A549 (cell line): ENCODE results near the gene UCP2. TPM values are rescaled to one million over a fixed set of nuclear protein-coding genes. Genes with fewer than 3 reads are reported as not detected.

Source experiments
- ATAC-seq, 2 experiments: fragments of 200-7000 bp in 1 of 2; fragments of >200 bp in 1 of 2; cut with Nextera tagmentation in 1 of 2; cut with Tn5 transposase in 1 of 2; 3 replicates each; pipeline versions ENCODE4 v1.8.0 to v1.9.1; 2018 to 2020; ENCODE audit warnings: mild to moderate bottlenecking in 1 of 2, moderate library complexity in 1 of 2
- CTCF ChIA-PET: fragments of 300-600 bp; sonication (Branson Sonifier 250); formaldehyde crosslinking; extraction: SDS; loops from one replicate; lab custom pipeline; 2021; ENCODE audit warnings: antibody characterized with exemption, inconsistent platforms; lab: Yijun Ruan, JAX
- POLR2A ChIA-PET: fragments of 350-600 bp; formaldehyde crosslinking; extraction: SDS; loops from one replicate; lab custom pipeline; 2021; ENCODE audit warnings: antibody characterized with exemption, inconsistent platforms; lab: Yijun Ruan, JAX
- DNase-seq, 2 experiments: peaks; one replicate each; pipeline versions ENCODE4 v3.0.0 to v3.0.0-alpha.2; 2011 to 2016; ENCODE audit warnings: low read depth in 1 of 2, low spot score in 1 of 2
- FAIRE-seq: peaks from 2 replicates; lab custom pipeline; 2011; peaks lifted over from hg19 to GRCh38; lab: Jason Lieb, UNC
- H3K27ac ChIP-seq, 2 experiments: fragments of >200 bp; sonication (Bioruptor Twin); formaldehyde crosslinking; 3 replicates each; pipeline ENCODE4 v1.5.1; 2016 to 2017
- H3K4me1 ChIP-seq: fragments of >200 bp; sonication (Bioruptor Twin); formaldehyde crosslinking; 3 replicates; pipeline ENCODE4 v1.6.1; 2016
- H3K4me2 ChIP-seq: fragments of >200 bp; sonication (Bioruptor Twin); formaldehyde crosslinking; 3 replicates; pipeline ENCODE4 v1.6.1; 2016
- H3K4me3 ChIP-seq: fragments of >200 bp; sonication (Bioruptor Twin); formaldehyde crosslinking; 3 replicates; pipeline ENCODE4 v1.5.1; 2016
- H3K9me3 ChIP-seq: fragments of >200 bp; sonication (Bioruptor Twin); formaldehyde crosslinking; 3 replicates; pipeline ENCODE4 v1.6.1; 2016
- BHLHE40 ChIP-seq: IDR thresholded peaks from 2 replicates; pipeline ENCODE4 v1.6.1; 2012; ENCODE audit warnings: low read depth, low read length, inconsistent platforms
- CBX8 ChIP-seq: fragments of 200-600 bp; sonication (generic); IDR thresholded peaks from 2 replicates; pipeline ENCODE4 v1.6.1; 2016
- ESRRA ChIP-seq: fragments of 150-350 bp; IDR thresholded peaks from 2 replicates; pipeline ENCODE4 v1.6.1; 2014; ENCODE audit warnings: mild to moderate bottlenecking, low read length, borderline replicate concordance
- FOSB ChIP-seq: fragments of 250-450 bp; sonication (Bioruptor Pico); IDR thresholded peaks from 2 replicates; pipeline ENCODE4 v1.5.0; 2020; ENCODE audit warnings: mild to moderate bottlenecking, moderate library complexity
- FOSL2 ChIP-seq, 2 experiments: fragments of 450-650 bp in 1 of 2; fragments of >200 bp in 1 of 2; sonication (Bioruptor Twin) in 1 of 2; formaldehyde crosslinking; IDR thresholded peaks; 2 replicates each; pipeline versions ENCODE4 v1.5.0 to v1.6.1; 2016 to 2020; ENCODE audit warnings: mild to moderate bottlenecking in 1 of 2, moderate library complexity in 1 of 2
- GATA3 ChIP-seq: IDR thresholded peaks from 2 replicates; pipeline ENCODE4 v1.6.1; 2012; ENCODE audit warnings: borderline replicate concordance
- HDAC2 ChIP-seq: fragments of 200-600 bp; sonication (generic); IDR thresholded peaks from 2 replicates; pipeline ENCODE4 v1.6.1; 2016
- HOXA7 ChIP-seq: fragments of 250-450 bp; sonication (Bioruptor Pico); IDR thresholded peaks from 2 replicates; pipeline ENCODE4 v1.5.0; 2020; ENCODE audit warnings: mild to moderate bottlenecking, moderate library complexity
- KDM5A ChIP-seq: fragments of 200-600 bp; sonication (generic); IDR thresholded peaks from 2 replicates; pipeline ENCODE4 v1.6.1; 2016; ENCODE audit warnings: antibody characterized with exemption, mild to moderate bottlenecking
- MAFK ChIP-seq: fragments of 450-650 bp; IDR thresholded peaks from 2 replicates; pipeline ENCODE4 v1.6.1; 2014; ENCODE audit not compliant: partially characterized antibody
- RAD21 ChIP-seq, 2 experiments: fragments of >200 bp in 1 of 2; sonication (Bioruptor Twin) in 1 of 2; formaldehyde crosslinking in 1 of 2; IDR thresholded peaks in 1 of 2; conservative IDR thresholded peaks in 1 of 2; 2 replicates in 1 of 2; 3 replicates in 1 of 2; pipeline ENCODE4 v1.6.1; 2012 to 2018; ENCODE audit warnings: inconsistent platforms in 1 of 2
- RARB ChIP-seq: fragments of 250-450 bp; sonication (Bioruptor Pico); IDR thresholded peaks from 2 replicates; pipeline ENCODE4 v1.8.0; 2021; ENCODE audit warnings: mild to moderate bottlenecking, moderate library complexity
- RCOR1 ChIP-seq: fragments of 150-350 bp; IDR thresholded peaks from 2 replicates; pipeline ENCODE4 v1.6.1; 2014; ENCODE audit warnings: antibody characterized with exemption, low read length, low read depth
- SREBF2 ChIP-seq: fragments of 450-650 bp; IDR thresholded peaks from 2 replicates; pipeline ENCODE4 v1.6.1; 2014; ENCODE audit warnings: mild to moderate bottlenecking, moderate library complexity
- TP53 ChIP-seq: fragments of 250-450 bp; sonication (Bioruptor Pico); IDR thresholded peaks from 2 replicates; pipeline ENCODE4 v1.5.0; 2021; ENCODE audit warnings: mild to moderate bottlenecking, moderate library complexity
- ZFP36 ChIP-seq: fragments of 450-650 bp; IDR thresholded peaks from 2 replicates; pipeline ENCODE4 v1.6.1; 2014; ENCODE audit warnings: borderline replicate concordance; ENCODE audit not compliant: partially characterized antibody
- WGBS: methylation state at CpG from one replicate; pipeline ENCODE4 v1.1.6; 2017; ENCODE audit errors: missing lambda C conversion rate; 5-methylcytosine and 5-hydroxymethylcytosine counted together
- polyA plus RNA-seq, 4 experiments: library from polyadenylated mRNA; depleted of rRNA in 3 of 4; stranded (reverse); fragments of >200 nt; fragmentation: RNase III in 1 of 4; extraction: RNeasy Plus Mini Kit Qiagen cat#74134 plus additional on column Dnase treatment in 1 of 4; gene quantifications; 2 replicates in 3 of 4; 3 replicates in 1 of 4; pipeline ENCODE4 v1.2.3, GENCODE V29; 2011 to 2017
- TF ChIP-seq, protein P1 (sequence below): fragments of 200-600 bp; sonication (generic); IDR thresholded peaks from 2 replicates; pipeline ENCODE4 v1.6.1; 2016; ENCODE audit warnings: antibody characterized with exemption, mild to moderate bottlenecking, moderate library complexity
- TF ChIP-seq, protein P2 (sequence below): fragments of 450-650 bp; IDR thresholded peaks from 2 replicates; pipeline ENCODE4 v1.6.1; 2014; ENCODE audit warnings: antibody characterized with exemption
- TF ChIP-seq, protein P3 (sequence below): fragments of >200 bp; sonication (Bioruptor Twin); formaldehyde crosslinking; IDR thresholded peaks from 2 replicates; pipeline ENCODE4 v1.6.1; 2016
- TF ChIP-seq, protein P4 (sequence below): fragments of 250-450 bp; sonication (Bioruptor Pico); IDR thresholded peaks from 2 replicates; pipeline ENCODE4 v1.5.0; 2020; ENCODE audit warnings: low read depth, mild to moderate bottlenecking, moderate library complexity

UCP2 gene
- polyA plus RNA-seq, 2 of the 4 experiments (the other 2 are of a cell fraction) = 51.6 to 131 TPM

DNA sequence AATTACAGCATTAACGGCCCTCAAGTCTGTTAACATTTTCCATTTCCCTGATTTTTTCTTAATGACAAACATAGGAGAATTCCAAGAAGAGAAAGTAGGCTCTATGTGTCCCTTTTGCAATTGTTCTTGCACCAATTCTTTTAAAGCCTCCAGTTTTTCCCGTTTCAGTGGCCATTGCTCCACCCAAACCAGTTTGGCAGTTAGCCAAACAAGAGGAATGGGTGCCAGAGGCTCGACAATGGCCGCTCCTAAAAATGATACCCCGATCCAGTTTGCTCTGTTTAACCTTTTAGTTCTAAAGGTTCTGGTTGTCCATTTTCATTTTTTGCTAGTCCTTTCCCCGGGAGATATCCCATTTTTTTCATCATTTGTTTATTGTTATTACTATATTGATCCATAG lies 38.6 kb downstream of the UCP2 start (continued):
- no peak for TF ChIP-seq KDM5A
- no peak for TF ChIP-seq GATA3
- TF ChIP-seq MAFK = no peak
- TF ChIP-seq, protein P1, sequence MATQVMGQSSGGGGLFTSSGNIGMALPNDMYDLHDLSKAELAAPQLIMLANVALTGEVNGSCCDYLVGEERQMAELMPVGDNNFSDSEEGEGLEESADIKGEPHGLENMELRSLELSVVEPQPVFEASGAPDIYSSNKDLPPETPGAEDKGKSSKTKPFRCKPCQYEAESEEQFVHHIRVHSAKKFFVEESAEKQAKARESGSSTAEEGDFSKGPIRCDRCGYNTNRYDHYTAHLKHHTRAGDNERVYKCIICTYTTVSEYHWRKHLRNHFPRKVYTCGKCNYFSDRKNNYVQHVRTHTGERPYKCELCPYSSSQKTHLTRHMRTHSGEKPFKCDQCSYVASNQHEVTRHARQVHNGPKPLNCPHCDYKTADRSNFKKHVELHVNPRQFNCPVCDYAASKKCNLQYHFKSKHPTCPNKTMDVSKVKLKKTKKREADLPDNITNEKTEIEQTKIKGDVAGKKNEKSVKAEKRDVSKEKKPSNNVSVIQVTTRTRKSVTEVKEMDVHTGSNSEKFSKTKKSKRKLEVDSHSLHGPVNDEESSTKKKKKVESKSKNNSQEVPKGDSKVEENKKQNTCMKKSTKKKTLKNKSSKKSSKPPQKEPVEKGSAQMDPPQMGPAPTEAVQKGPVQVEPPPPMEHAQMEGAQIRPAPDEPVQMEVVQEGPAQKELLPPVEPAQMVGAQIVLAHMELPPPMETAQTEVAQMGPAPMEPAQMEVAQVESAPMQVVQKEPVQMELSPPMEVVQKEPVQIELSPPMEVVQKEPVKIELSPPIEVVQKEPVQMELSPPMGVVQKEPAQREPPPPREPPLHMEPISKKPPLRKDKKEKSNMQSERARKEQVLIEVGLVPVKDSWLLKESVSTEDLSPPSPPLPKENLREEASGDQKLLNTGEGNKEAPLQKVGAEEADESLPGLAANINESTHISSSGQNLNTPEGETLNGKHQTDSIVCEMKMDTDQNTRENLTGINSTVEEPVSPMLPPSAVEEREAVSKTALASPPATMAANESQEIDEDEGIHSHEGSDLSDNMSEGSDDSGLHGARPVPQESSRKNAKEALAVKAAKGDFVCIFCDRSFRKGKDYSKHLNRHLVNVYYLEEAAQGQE = no peak
- no peak for TF ChIP-seq CBX8
- no peak for TF ChIP-seq HOXA7 (CRISPR knock-in tag)
- no peak for TF ChIP-seq SREBF2
- TF ChIP-seq TP53 (CRISPR knock-in tag) = no peak
- TF ChIP-seq, protein P2, sequence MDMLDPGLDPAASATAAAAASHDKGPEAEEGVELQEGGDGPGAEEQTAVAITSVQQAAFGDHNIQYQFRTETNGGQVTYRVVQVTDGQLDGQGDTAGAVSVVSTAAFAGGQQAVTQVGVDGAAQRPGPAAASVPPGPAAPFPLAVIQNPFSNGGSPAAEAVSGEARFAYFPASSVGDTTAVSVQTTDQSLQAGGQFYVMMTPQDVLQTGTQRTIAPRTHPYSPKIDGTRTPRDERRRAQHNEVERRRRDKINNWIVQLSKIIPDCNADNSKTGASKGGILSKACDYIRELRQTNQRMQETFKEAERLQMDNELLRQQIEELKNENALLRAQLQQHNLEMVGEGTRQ = no peak

DNA sequence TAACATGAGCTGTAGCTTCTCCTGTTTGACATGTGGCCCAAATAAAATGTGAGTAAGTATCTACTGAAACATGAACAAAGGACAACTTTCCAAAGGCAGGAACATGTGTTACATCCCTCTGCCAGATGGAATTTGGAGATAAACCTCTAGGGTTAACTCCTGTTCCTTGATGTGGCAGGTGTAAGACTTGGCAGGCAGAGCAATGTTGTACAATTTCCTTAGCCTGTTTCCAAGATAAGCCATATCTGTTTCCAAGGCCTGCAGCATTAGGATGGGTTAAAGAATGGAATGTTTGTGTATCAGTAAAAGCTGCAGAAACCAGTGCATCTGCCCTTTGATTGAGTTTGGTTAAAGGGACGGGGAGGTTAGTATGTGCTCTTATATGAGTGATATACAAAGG lies 40.6 kb downstream of the UCP2 start:
- POLR2A ChIA-PET = no interaction called here
- WGBS = 85% methylated on average over 1 of the region's 1 CpG
- CTCF ChIA-PET = interaction anchor here (1.1 to 3.2 kb wide), 3 partner anchors 11 to 154 kb away, joined by 3 to 11 read pairs (median 4); partner anchors contain the start of gene MRPL48
- Histone ChIP-seq H3K4me1 (0 out of 3 replicates have a peak, but pooled peaks cover 3% of the 10 kb centered on the region), H3K9me3 (no peaks in the 10 kb centered on the region), H3K4me3 (no peak overlapping the region), H3K4me2 (no peak overlapping the region), H3K27ac (no peak overlapping the region)
- no peak for ATAC-seq
- DNase-seq = no peak
- TF ChIP-seq, protein P3, sequence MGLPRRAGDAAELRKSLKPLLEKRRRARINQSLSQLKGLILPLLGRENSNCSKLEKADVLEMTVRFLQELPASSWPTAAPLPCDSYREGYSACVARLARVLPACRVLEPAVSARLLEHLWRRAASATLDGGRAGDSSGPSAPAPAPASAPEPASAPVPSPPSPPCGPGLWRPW = no peak
- no peak for TF ChIP-seq RCOR1
- TF ChIP-seq RARB (CRISPR knock-in tag) = no peak
- no peak for TF ChIP-seq SREBF2
- TF ChIP-seq, protein P1 = no peak
- TF ChIP-seq, protein P2 = no peak
- no peak for FAIRE-seq

DNA sequence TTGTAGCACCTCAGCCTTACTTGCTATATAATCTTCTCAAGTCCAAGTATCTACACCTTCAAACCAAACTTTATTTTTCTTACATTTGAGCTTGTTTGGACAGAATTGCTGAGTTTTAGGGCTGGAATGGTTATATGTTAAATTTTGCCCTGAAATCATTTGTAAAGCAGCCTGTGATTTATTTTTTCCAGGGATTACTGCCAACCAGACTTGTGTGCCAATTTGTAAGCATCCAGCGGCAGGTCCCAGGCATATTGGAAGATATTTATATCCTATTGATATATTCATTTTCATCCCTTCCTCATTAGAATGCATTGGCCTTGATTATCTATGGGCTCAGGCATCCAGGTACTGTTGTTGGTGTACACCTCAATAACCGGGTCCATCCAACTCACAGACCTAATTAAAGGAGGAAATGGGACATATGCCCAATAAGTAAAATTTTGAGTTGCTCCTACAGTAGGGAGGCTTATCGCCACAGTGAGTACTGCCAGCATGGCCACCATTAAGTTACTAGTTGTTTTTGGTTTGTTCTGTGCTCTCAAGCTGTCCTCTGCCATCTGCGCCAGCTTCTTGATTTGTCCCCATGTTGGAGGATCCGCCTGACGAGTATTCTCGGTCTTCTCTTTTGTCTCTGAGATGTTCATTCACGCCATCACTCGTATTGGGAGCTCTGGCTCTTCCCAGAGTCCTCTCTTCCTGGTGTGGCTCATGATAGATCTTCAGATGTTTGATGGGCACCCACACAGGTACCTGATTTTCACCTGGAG lies 41.7 kb downstream of the UCP2 start:
- FAIRE-seq (no peak), ATAC-seq (no peak), DNase-seq (no peak)
- no peaks in the 10 kb centered on the region for H3K9me3 ChIP-seq
- 0 out of 3 replicates have a peak, but pooled peaks cover 3% of the 10 kb centered on the region for H3K4me1 ChIP-seq
- no peak overlapping the region for H3K4me3 ChIP-seq
- no peak overlapping the region for H3K4me2 ChIP-seq
- ChIA-PET CTCF (interaction anchor here (1.1 to 3.2 kb wide), 3 partner anchors 10 to 153 kb away, joined by 3 to 11 read pairs (median 4); partner anchors contain the start of gene MRPL48), POLR2A (no interaction called here)
- no peak overlapping the region for H3K27ac ChIP-seq
- 94% methylated on average over 9 of the region's 9 CpGs for WGBS
- TF ChIP-seq CBX8 = no peak
- no peak for TF ChIP-seq ESRRA
- TF ChIP-seq RAD21 (conservative IDR thresholded peaks at IDR 0.05 in 1 of 2, IDR thresholded peaks at IDR 0.05 in 1 of 2) = no peak
- no peak for TF ChIP-seq BHLHE40
- TF ChIP-seq FOSB (CRISPR knock-in tag) = no peak
- TF ChIP-seq ZFP36 = no peak
- no peak for TF ChIP-seq HDAC2
- TF ChIP-seq, protein P3 = no peak
- TF ChIP-seq, protein P4, sequence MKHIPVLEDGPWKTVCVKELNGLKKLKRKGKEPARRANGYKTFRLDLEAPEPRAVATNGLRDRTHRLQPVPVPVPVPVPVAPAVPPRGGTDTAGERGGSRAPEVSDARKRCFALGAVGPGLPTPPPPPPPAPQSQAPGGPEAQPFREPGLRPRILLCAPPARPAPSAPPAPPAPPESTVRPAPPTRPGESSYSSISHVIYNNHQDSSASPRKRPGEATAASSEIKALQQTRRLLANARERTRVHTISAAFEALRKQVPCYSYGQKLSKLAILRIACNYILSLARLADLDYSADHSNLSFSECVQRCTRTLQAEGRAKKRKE = no peak
- TF ChIP-seq FOSL2 (IDR thresholded peaks at IDR 0.05) = no peak
- TF ChIP-seq FOSL2 (CRISPR knock-in tag; IDR thresholded peaks at IDR 0.05) = no peak
